Measurements from ENCODE around the gene ZNF544. TPM values are rescaled to one million over a fixed set of nuclear protein-coding genes. Genes with fewer than 3 reads are reported as not detected.

The ZNF544 gene
- total RNA-seq, 1 experiment from 2014 or later, result 29.5 TPM

- no peaks in the 10 kb centered on the region for H3K27me3 ChIP-seq (ENCODE audit: insufficient read depth, low read depth)
- no peaks in the 10 kb centered on the region for H3K79me2 ChIP-seq (ENCODE audit: low read depth)
- H2AFZ ChIP-seq, result no peak overlapping the region
- no peak overlapping the region for H3K27ac ChIP-seq
- peaks cover 29% of the 10 kb centered on the region for H3F3A ChIP-seq (ENCODE audit: insufficient read depth, low read depth)
- TF ChIP-seq EZH2 (IDR thresholded peaks at IDR 0.05; ENCODE audit: low read depth), result no peak
- TF ChIP-seq CTCF (conservative IDR thresholded peaks at IDR 0.05), result no peak
- H3K4me1 ChIP-seq (replicated peaks; ENCODE audit: insufficient read depth), result no peaks in the 10 kb centered on the region
- no peak for DNase-seq
- H3K4me2 ChIP-seq, result no peak overlapping the region
- H4K20me1 ChIP-seq (ENCODE audit: insufficient read depth), result no peaks in the 10 kb centered on the region
- no peaks in the 10 kb centered on the region for H3K9me2 ChIP-seq (ENCODE audit: insufficient read depth)
- no peak overlapping the region for H3K4me3 ChIP-seq
- BruUV-seq (replicated peaks), result no TSS peak
- CTCF ChIA-PET, result no interaction called here
- peaks cover 26% of the 10 kb centered on the region for H3K36me3 ChIP-seq (ENCODE audit: low read depth)
- intact Hi-C loops (cut with micrococcal nuclease; ENCODE audit: unreplicated experiment), result no loop called here
- H3K9me3 ChIP-seq (ENCODE audit: insufficient read depth, low read depth), result peaks cover 46% of the 10 kb centered on the region
- POLR2A ChIA-PET (ENCODE audit: unreplicated experiment), result no interaction called here
These were observed 36.4 kb downstream of the ZNF544 start for GRCh38 chr19:58265100-58265499.

GRCh38 chr19:58268344-58268743 is 39.6 kb downstream of the ZNF544 start:
- Histone ChIP-seq H3K4me3 (no peak overlapping the region), H3K4me2 (no peak overlapping the region), H3K79me2 (ENCODE audit: low read depth) (no peaks in the 10 kb centered on the region), H3F3A (ENCODE audit: insufficient read depth, low read depth) (peaks cover 2% of the 10 kb centered on the region), H3K36me3 (ENCODE audit: low read depth) (no peaks in the 10 kb centered on the region; the same call in 1 of the 2 replicates), H4K20me1 (ENCODE audit: insufficient read depth) (no peaks in the 10 kb centered on the region), H3K27ac (no peak overlapping the region), H2AFZ (no peak overlapping the region), H3K9me2 (ENCODE audit: insufficient read depth) (no peaks in the 10 kb centered on the region), H3K27me3 (ENCODE audit: insufficient read depth, low read depth) (no peaks in the 10 kb centered on the region), H3K9me3 (ENCODE audit: insufficient read depth, low read depth) (peaks cover 15% of the 10 kb centered on the region), H3K4me1 (replicated peaks; ENCODE audit: insufficient read depth) (no peaks in the 10 kb centered on the region)
- TF ChIP-seq EZH2 (IDR thresholded peaks at IDR 0.05; ENCODE audit: low read depth) (no peak), CTCF (conservative IDR thresholded peaks at IDR 0.05) (no peak)
- ChIA-PET POLR2A (ENCODE audit: unreplicated experiment) (no interaction called here), CTCF (interaction anchor here (0.5 kb wide), 1 partner anchor 28 kb away, joined by 5 read pairs; no protein-coding TSS in a partner anchor)
- no peak for DNase-seq
- BruUV-seq (replicated peaks), result no TSS peak
- intact Hi-C loops (cut with micrococcal nuclease; ENCODE audit: unreplicated experiment), result no loop called here

GRCh38 chr19:58274771-58275201 is 46.1 kb downstream of the ZNF544 start:
- Histone ChIP-seq H3K36me3 (ENCODE audit: low read depth) (no peaks in the 10 kb centered on the region), H3K27me3 (ENCODE audit: insufficient read depth, low read depth) (no peaks in the 10 kb centered on the region), H3F3A (ENCODE audit: insufficient read depth, low read depth) (peaks cover 6% of the 10 kb centered on the region; the same call in 1 of the 2 replicates), H3K9me2 (ENCODE audit: insufficient read depth) (no peaks in the 10 kb centered on the region), H4K20me1 (ENCODE audit: insufficient read depth) (no peaks in the 10 kb centered on the region), H3K79me2 (ENCODE audit: low read depth) (peaks cover 9% of the 10 kb centered on the region), H3K4me1 (replicated peaks; ENCODE audit: insufficient read depth) (peaks cover 2% of the 10 kb centered on the region; the same call in 1 of the 2 replicates), H3K4me3 (no peak overlapping the region), H3K4me2 (no peak overlapping the region), H3K27ac (no peak overlapping the region), H3K9me3 (ENCODE audit: insufficient read depth, low read depth) (no peaks in the 10 kb centered on the region; the same call in 1 of the 2 replicates), H2AFZ (no peak overlapping the region)
- intact Hi-C loops (cut with micrococcal nuclease; ENCODE audit: unreplicated experiment), result no loop called here
- no peak for DNase-seq
- POLR2A ChIA-PET (ENCODE audit: unreplicated experiment), result no interaction called here
- TF ChIP-seq EZH2 (IDR thresholded peaks at IDR 0.05; ENCODE audit: low read depth), result no peak
- TF ChIP-seq CTCF (conservative IDR thresholded peaks at IDR 0.05), result no peak
- BruUV-seq (replicated peaks), result no TSS peak
- CTCF ChIA-PET, result no interaction called here
